B cell (primary cell): ENCODE measurements around the gene IFNG-AS1. TPM values are rescaled to one million over a fixed set of nuclear protein-coding genes. Genes with fewer than 3 reads are reported as not detected.

Experiments
- ATAC-seq: fragments of 200-7000 bp; cut with Tn5 transposase; one replicate; pipeline ENCODE4 v1.10.0; 2021; ENCODE audit warnings: low read depth, mild to moderate bottlenecking, moderate number of reproducible peaks, moderate library complexity
- CTCF ChIA-PET: fragments of 350-600 bp; sonication (Branson Sonifier 250); formaldehyde crosslinking; loops from one replicate; lab custom pipeline; 2021; ENCODE audit warnings: antibody characterized with exemption, inconsistent platforms; lab: Charles Lee
- POLR2A ChIA-PET: fragments of 350-600 bp; sonication (Branson Sonifier 250); formaldehyde crosslinking; loops from one replicate; lab custom pipeline; 2021; ENCODE audit warnings: antibody characterized with exemption; lab: Charles Lee
- DNase-seq: peaks from one replicate; pipeline ENCODE4 v3.0.0; 2013
- H2AFZ ChIP-seq: 2 replicates; pipeline ENCODE4 v1.6.1; 2012; ENCODE audit warnings: mild to moderate bottlenecking, low read depth, low read length; ENCODE audit not compliant: insufficient read depth, poor library complexity, severe bottlenecking
- H3K27ac ChIP-seq, 2 donors: 1 replicate in 1 of 2; 2 replicates in 1 of 2; pipeline ENCODE4 v1.5.1; 2012 to 2013; ENCODE audit warnings: low read length in 2 of 2, mild to moderate bottlenecking in 2 of 2, moderate library complexity in 1 of 2
- H3K27me3 ChIP-seq, 4 experiments: fragments of 200-600 bp in 1 of 4; sonication (generic) in 1 of 4; replicated peaks in 1 of 4; 1 replicate in 2 of 4; 2 replicates in 2 of 4; pipeline versions ENCODE4 v1.6.1 to v1.7.0; 2013 to 2016; ENCODE audit warnings: low read length in 3 of 4, mild to moderate bottlenecking in 2 of 4, mixed read lengths in 1 of 4, moderate library complexity in 1 of 4; ENCODE audit not compliant: insufficient read depth in 4 of 4, control insufficient read depth in 3 of 4; ENCODE audit errors: control extremely low read depth in 1 of 4
- H3K36me3 ChIP-seq, 2 experiments: replicated peaks in 1 of 2; 1 replicate in 1 of 2; 2 replicates in 1 of 2; pipeline versions ENCODE4 v1.6.1 to v1.7.1; 2013; ENCODE audit warnings: low read length in 1 of 2; ENCODE audit not compliant: insufficient read depth in 2 of 2, control insufficient read depth in 1 of 2; ENCODE audit errors: control extremely low read depth in 1 of 2, extremely low read depth in 1 of 2
- H3K4me1 ChIP-seq, 2 donors: fragments of 200-600 bp in 1 of 2; sonication (generic) in 1 of 2; 1 replicate in 1 of 2; 2 replicates in 1 of 2; pipeline versions ENCODE4 v1.5.1 to v1.6.1; 2013 to 2017; ENCODE audit warnings: low read length in 2 of 2; ENCODE audit not compliant: control insufficient read depth in 2 of 2, insufficient read depth in 2 of 2
- H3K4me2 ChIP-seq: replicated peaks from 2 replicates; pipeline ENCODE3; 2012; ENCODE audit warnings: mild to moderate bottlenecking, low read depth, low read length; ENCODE audit not compliant: poor library complexity, severe bottlenecking
- H3K4me3 ChIP-seq, 5 experiments: fragments of 200-600 bp in 1 of 5; sonication (generic) in 1 of 5; 1 replicate in 3 of 5; 2 replicates in 2 of 5; pipeline versions ENCODE4 v1.5.1 to v1.7.0; 2011 to 2016; ENCODE audit warnings: low read length in 4 of 5, mild to moderate bottlenecking in 4 of 5, low read depth in 2 of 5, control low read depth in 1 of 5, moderate library complexity in 1 of 5; ENCODE audit not compliant: insufficient read depth in 1 of 5; ENCODE audit errors: control extremely low read depth in 1 of 5, extremely low read depth in 1 of 5
- H3K79me2 ChIP-seq: fragments of 200-600 bp; sonication (generic); one replicate; pipeline ENCODE4 v1.6.0; 2016; ENCODE audit warnings: low read length; ENCODE audit not compliant: control insufficient read depth, insufficient read depth
- H3K9ac ChIP-seq: fragments of 200-600 bp; sonication (generic); 2 replicates; pipeline ENCODE4 v1.6.1; 2017; ENCODE audit warnings: mild to moderate bottlenecking, low read length, moderate library complexity
- H3K9me3 ChIP-seq, 3 donors: one replicate each; pipeline versions ENCODE4 v1.6.1 to v1.7.1; 2013; ENCODE audit warnings: low read length in 2 of 3; ENCODE audit not compliant: control insufficient read depth in 2 of 3, insufficient read depth in 1 of 3; ENCODE audit errors: control extremely low read depth in 1 of 3
- H4K20me1 ChIP-seq: 2 replicates; pipeline ENCODE4 v1.6.0; 2012; ENCODE audit warnings: mild to moderate bottlenecking, low read length; ENCODE audit not compliant: insufficient read depth, control insufficient read depth, poor library complexity, severe bottlenecking
- H3K27ac Mint-ChIP-seq: one replicate; pipeline ENCODE4 v1.8.0; 2021; ENCODE audit warnings: mixed read lengths
- H3K27me3 Mint-ChIP-seq: one replicate; pipeline ENCODE4 v1.8.0; 2021; ENCODE audit warnings: mixed read lengths
- H3K4me1 Mint-ChIP-seq: one replicate; pipeline ENCODE4 v1.8.0; 2021; ENCODE audit warnings: mixed read lengths
- H3K4me3 Mint-ChIP-seq: one replicate; pipeline ENCODE4 v1.8.0; 2021; ENCODE audit warnings: mixed read lengths
- H3K9me3 Mint-ChIP-seq: one replicate; pipeline ENCODE4 v1.8.0; 2022; ENCODE audit warnings: mixed read lengths; ENCODE audit not compliant: insufficient read depth
- CTCF ChIP-seq: fragments of 200-600 bp; IDR thresholded peaks from one replicate; pipeline ENCODE4 v1.8.0; 2022; ENCODE audit warnings: antibody characterized with exemption, mild to moderate bottlenecking
- EZH2 ChIP-seq: IDR thresholded peaks from 2 replicates; pipeline ENCODE4 v1.6.1; 2012; ENCODE audit warnings: borderline replicate concordance, low read depth, mild to moderate bottlenecking, moderate library complexity, low read length; ENCODE audit not compliant: insufficient read depth, poor library complexity, severe bottlenecking
- WGBS: methylation state at CpG from one replicate; pipeline ENCODE4 v1.1.5; 2013; ENCODE audit warnings: missing lambda C conversion rate; ENCODE audit not compliant: insufficient coverage; 5-methylcytosine and 5-hydroxymethylcytosine counted together
- intact Hi-C: fragments of 100-400 bp; cut with micrococcal nuclease; formaldehyde crosslinking; loops from one replicate; pipeline ENCODE4 v1.10.0; 2022
- polyA plus RNA-seq: library from polyadenylated mRNA; depleted of rRNA; stranded (reverse); fragments of >200 nt; gene quantifications from 2 replicates; pipeline ENCODE4 v1.2.3, GENCODE V29; 2012
- total RNA-seq, 2 donors: library from RNA; stranded (reverse); fragments of 120-200 nt in 1 of 2; gene quantifications; 1 replicate in 1 of 2; 2 replicates in 1 of 2; pipeline versions ENCODE4 v1.2.3 to v1.2.4, GENCODE V29; 2013 to 2022

IFNG-AS1 gene
- total and polyA plus RNA-seq, 2 donors (not counting 1 experiment from before 2014, with no cell fraction given) = 1.8 to 19.0 TPM

GRCh38 chr12:68016136-68016535 is 26.9 kb downstream of the IFNG-AS1 start:
- Mint-ChIP-seq H3K27ac (no peak overlapping the region), H3K4me3 (no peak overlapping the region), H3K9me3 (no peaks in the 10 kb centered on the region), H3K4me1 (peaks cover 37% of the 10 kb centered on the region), H3K27me3 (no peaks in the 10 kb centered on the region)
- H2AFZ ChIP-seq = no peak overlapping the region
- H3K4me2 ChIP-seq = no peak overlapping the region
- no peaks in the 10 kb centered on the region for H3K9me3 ChIP-seq
- no peak overlapping the region for H3K9ac ChIP-seq
- H3K79me2 ChIP-seq = peaks cover 19% of the 10 kb centered on the region
- peaks cover 0 to 18% of the 10 kb centered on the region in 2 experiments for H3K36me3 ChIP-seq
- H3K27me3 ChIP-seq = no peaks in the 10 kb centered on the region
- H3K27ac ChIP-seq = no peak overlapping the region
- H4K20me1 ChIP-seq = no peaks in the 10 kb centered on the region
- ChIA-PET POLR2A (no interaction called here), CTCF (no interaction called here)
- no peak for ATAC-seq
- WGBS = 100% methylated on average over 2 of the region's 4 CpGs
- H3K4me1 ChIP-seq = peaks cover 25 to 26% of the 10 kb centered on the region in 2 donors
- DNase-seq = no peak
- no peak overlapping the region for H3K4me3 ChIP-seq
- TF ChIP-seq CTCF = no peak
- TF ChIP-seq EZH2 = no peak
- intact Hi-C loops = no loop called here

- Mint-ChIP-seq H3K27ac (no peak overlapping the region), H3K4me3 (no peak overlapping the region), H3K27me3 (no peaks in the 10 kb centered on the region), H3K9me3 (no peaks in the 10 kb centered on the region), H3K4me1 (peaks cover 15% of the 10 kb centered on the region)
- POLR2A ChIA-PET = no interaction called here
- H3K27me3 ChIP-seq = no peaks in the 10 kb centered on the region
- no peak for ATAC-seq
- H3K79me2 ChIP-seq = peaks cover 19% of the 10 kb centered on the region
- H2AFZ ChIP-seq = no peak overlapping the region
- intact Hi-C loops = no loop called here
- peaks cover 5% of the 10 kb centered on the region in 2 donors for H3K4me1 ChIP-seq
- peaks cover 0 to 18% of the 10 kb centered on the region in 2 experiments for H3K36me3 ChIP-seq
- TF ChIP-seq CTCF = no peak
- no peak for TF ChIP-seq EZH2
- DNase-seq = no peak
- no peaks in the 10 kb centered on the region for H4K20me1 ChIP-seq
- H3K27ac ChIP-seq = no peak overlapping the region
- CTCF ChIA-PET = interaction anchor here (1.6 kb wide), 1 partner anchor 19 kb away, joined by 3 read pairs; no protein-coding TSS in a partner anchor
- H3K9me3 ChIP-seq = no peaks in the 10 kb centered on the region
- no peak overlapping the region for H3K4me2 ChIP-seq
- no peak overlapping the region for H3K4me3 ChIP-seq
- no peak overlapping the region for H3K9ac ChIP-seq
These were observed 29.1 kb downstream of the IFNG-AS1 start for GRCh38 chr12:68018315-68018714.
